CD4-positive, alpha-beta T cell treated with Interleukin-4 for 1 hour (primary cell): Measurements from ENCODE around the gene YKT6.

Experiments used
- DNase-seq, 2 donors: peaks; one replicate each; pipeline ENCODE4 v3.0.0-alpha.2; 2020 to 2022

The YKT6 gene

DNA sequence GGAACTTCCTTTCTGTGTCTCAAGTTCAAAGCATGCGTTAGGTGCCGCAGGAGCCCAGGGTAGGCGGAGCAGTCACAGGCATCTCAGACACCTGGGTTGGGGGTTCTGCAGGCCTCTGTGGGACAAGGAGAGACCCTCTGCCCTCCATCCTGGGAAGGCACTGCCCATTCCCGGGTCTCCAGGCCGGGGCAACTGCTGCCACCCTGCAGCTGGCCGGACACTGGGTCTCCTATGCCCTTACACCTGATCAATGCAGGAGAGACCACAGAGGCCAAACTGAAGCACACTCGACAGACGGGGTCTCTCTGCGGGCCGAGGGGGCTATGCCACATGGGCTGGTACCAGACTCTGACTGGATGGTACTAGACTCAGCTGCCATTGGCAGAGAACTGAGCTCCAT, 36.9 kb downstream of the YKT6 start:
- DNase-seq = no peak

DNA sequence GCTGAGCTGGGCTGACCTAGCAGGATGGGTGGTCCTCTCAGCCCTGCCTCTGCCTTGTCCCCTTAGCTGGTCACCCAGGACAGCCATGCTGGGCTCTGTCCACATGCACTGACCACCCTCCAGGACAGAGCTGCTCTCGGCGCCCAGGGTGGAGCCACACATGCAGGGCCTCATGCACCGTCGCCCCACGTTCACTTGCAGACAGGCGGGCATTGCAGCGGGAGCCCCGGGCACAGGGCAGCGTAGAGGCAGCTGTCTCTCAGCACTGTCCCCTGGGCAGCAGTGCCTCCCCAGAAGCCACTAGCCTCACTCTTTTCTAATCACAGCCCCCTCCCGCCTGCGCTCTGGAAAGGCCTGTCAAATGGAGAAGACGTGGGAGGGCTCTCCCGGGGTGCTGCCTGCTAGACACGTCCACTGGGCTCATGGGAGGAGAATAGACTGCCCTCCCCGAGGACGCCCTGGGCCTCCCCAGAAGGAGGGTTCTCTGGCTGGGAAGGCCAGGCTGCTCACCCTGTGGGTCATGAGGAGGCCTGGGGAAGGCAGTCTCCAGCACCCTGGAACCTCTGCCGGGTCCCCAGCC, 37.4 kb downstream of the YKT6 start:
- no peak for DNase-seq

DNA sequence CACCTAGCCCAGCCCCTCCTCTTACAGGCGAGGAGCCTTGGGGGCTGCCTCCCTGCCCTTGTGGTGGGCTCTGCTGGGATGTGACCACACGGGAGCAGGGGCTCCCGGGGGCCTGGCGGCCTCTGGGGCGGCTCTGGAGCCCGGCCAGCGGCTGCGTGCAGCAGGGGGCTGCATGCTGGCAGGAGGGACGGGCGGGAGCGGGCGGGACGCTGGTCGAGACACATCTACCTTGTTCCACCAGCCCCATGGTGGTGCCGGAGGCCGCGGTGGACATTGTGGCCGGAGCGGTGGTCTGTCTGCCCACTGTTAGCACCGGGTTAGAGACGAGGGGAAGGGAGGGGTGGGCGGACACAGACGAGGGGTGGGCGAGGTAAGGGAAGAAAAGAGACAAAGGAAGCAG, 38.6 kb downstream of the YKT6 start:
- DNase-seq = no peak

DNA sequence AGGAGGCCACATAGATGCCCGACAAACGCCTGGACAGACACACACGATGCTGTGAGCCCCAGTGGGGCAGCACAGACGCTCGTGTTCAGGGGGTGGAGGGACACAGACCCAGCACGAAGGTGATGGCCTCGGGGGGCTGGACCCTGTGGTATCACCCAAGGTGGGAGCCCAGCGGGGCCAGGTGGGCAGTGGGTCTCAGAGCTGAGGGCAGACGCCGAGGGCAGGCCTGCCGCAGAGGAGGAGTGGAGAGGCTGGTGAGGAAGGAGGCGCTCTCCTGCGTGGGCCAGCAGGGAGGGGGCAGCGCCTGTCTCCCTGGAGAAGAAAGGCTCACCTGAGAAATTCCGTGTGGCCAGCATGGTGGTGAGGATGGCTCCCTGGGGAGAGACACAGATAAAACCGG, 39.6 kb downstream of the YKT6 start:
- DNase-seq = no peak

DNA sequence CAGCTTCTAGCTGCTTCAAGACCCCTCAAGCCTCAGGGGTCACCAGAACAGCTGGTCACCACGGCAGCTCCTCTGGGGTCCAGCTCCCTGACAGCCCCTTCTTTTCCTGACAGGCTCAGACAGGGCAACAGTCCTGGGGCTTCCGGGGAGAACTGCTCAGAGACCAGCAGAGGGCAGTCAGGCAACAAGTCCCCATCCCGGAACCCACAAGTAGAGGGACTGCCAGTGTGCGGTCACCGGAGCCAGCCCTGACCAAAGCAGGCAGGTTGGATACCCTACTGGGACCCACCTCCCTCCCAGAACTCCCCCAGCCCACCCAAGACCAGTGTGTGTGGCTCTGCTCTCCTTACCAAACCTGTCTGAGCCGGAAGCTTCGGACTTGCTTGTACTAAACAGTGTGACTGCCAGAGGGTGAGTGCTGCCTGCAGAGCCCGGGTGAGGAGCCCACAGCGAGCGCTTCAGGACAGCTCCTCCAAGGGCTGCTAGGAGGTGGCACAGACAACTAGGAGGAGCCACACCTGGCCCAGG, 40.3 kb downstream of the YKT6 start:
- DNase-seq = peak; percentile 66 to 68

DNA sequence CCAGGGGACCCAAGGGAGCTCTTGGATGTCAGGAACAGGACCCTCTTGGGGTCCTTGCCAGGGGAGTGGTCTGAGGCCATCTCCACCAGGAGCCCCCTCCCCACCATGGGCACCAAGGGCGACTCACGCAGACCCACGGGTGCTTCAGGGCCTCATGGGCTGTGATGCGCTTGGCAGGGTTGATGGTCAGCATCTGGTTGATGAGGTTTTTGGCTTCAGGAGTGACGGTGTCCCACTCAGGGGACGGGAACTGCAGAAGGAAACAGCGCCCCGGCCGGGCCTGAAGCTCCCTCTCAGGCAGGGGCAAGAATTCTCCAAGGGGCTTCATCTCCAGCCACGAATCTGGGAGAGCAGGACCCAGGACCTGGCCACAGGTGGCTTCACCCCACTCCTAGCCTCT, 41.3 kb downstream of the YKT6 start:
- DNase-seq = no peak

DNA sequence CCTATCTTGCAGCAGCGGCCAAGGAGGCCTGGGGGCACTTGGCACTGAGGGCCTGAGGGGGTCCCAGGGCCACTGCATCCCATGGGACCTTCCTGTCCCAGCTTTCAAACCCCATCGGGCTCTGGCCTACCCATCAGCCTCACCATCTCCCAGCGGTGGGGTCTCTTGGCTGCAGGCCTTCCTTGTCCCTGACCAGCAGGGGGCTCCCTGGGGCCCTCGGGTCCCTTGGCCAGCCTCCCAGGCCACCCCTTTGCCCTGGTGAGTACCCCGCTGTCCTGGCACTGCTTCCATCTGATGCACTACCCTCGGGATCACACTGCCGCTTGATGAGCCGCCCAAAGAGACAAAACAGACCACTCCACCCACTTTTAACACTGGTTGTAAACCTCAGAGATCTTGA, 43.5 kb downstream of the YKT6 start:
- DNase-seq = peak; percentile 9 to 16

DNA sequence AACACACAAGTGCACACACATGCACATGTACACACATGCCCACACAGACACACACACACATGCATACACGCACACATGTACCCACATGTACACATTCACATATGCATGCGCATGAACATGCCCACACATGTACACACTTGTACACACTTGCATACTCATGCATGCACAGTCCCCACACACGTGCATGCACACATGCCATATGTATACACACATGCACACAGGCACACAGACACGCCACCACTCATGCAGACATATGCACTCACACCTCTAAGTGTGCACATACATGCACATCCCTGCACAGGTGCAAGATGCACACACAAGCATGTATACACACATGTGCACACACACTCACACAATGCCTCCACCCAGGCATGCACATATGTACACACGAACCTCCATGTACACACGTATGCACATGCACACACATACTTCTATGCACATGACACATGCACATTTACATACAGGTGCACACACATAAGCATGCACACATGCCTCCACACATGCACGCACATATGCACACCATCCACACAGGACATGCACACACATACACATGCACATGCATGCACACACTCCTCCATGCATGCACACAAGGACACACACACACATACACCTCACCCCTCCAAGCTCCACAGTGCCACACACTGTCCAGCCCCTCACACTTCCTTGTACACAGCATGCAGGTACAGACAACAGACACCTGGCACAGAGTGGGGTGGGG, 45.8 kb downstream of the YKT6 start:
- DNase-seq = no peak

DNA sequence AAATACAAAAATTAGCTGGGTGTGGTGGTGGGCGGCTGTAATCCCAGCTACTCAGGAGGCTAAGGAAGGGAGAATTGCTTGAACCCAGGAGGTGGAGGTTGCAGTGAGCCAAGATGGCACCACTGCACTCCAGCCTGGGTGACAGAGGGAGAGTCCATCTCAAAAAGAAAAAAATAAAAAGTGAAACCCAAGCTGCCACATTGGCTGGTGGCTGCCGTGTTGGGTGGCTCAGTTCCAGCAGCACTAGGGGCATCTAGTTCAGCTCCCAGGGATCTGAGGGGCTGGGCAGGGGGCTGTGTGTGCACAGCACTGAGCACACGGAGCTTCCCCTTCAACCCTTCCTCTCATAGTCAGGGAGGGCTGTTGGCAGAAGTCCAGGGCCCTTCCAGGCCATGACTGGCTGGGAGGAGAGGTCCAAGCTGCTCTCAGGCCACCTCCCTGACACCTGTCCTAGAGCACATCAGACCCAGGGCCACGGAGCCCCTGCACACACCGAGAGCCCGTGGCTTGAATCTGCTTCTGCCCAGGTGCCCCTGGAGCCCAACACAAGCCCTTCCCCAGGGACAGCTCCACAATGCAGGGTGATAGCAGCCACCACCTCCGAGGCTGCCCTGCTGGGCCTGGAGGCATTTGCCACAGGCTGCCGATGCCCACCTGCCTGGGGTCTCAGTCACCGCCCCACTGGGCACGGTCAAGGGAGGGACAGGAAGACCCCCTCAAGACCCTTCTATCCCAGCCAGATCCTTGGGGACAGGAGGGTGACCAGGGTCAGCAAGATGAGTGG, 47.3 kb downstream of the YKT6 start:
- DNase-seq = no peak

DNA sequence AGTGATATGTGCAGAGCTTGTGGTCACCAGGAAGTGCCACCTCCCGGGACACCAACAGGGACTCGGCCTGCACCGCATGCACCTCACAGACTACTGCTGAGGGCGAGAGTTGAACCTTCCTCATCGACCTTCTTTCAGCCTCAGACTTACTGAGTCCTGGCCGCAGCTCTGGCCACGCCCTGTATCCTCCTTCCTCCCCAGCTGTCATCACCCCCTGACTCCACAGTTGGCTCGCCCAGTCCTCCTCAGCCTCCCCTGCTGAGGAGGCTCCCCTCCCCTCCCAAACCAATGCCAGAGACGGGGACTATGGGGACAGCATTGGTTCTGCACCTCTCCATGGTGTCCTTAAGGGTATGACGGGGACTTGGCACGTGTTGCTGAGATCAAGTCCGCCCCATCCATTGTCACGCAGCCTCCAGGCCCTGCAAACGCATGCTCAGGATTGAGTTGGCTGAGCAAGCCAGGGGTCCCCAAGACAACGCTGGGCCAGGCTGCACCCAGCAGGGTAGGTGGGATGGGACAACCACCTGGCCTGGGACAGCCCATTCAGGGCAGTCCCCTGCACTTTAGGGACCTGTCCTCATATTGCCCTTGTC, 49.0 kb downstream of the YKT6 start:
- DNase-seq = no peak

DNA sequence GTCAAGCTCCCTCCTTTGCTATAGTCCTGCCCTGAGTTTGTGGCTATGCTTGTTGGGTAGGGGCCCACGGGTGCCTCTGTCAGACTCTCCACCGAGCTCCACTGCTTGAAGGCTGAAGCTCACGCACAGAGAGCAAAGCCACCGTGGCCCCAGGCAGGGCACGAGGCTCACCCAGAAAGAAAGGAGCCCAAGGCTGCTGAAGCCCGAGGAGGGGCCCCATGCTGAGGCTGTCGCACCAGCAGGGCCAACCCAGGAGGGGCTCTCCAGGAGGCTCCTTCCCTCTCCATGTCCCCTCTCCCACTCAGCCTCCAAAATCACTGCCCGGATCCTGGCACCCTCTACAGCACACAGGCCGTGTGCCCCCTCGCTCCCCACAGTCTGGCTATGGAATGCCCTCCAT, 50.5 kb downstream of the YKT6 start:
- DNase-seq = no peak

DNA sequence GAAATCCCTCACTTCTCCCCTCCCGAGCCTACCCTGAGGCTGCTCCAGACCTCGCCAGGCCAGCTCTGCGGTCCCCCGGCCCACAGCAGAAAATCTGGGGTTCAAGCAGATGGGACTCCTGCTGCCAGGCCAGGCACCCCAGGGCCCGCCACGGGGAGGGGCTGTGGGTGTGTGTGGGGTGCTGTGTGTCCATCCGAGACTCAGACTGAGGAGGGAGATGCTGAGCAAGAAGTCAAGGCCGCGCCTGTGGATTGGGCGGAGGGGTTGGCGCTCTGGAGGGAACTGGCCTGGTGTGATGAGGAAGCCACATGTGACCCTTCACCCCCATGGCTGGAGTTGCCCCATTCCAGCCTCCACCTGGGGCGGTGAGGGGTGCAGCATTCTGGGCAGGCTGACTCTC, 51.1 kb downstream of the YKT6 start:
- no peak for DNase-seq

DNA sequence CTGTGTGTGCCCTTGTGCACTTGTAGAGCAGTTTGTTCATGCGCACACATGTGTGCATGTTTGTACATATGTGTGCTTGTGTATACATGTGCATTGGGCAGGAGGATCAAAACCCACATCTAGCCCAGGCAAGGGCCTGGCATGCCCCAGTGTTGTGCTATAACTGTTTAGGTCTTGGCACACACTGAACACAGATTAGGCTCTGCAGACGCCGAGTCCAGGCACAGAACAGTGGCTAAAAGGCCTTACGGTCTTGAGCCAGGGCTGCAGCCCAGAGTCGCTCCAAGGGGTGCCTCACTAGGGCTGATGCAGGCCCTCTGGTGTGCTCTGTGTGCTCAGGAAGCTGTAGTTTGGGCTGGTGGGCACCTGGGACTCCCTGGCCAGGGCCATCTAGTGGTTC, 55.7 kb downstream of the YKT6 start:
- DNase-seq = no peak

DNA sequence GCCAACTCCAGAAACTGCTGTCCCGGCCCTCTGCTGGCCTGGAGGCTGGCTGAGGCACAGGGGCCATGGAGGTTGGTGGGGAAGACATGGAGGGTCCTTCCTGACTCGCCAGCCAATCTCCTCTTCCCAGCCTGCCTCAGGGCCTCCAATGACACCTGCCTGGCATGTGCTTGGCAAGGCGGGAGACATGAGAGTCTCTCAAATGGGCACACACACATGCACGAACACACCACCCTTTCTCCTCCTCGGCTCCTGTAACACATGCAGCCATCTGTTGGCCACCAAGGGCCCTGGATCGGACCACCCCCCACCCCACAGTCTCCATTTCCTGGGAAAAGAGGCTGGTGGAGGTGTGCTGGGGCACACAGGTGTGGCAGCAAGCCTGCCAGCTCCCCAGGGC, 56.4 kb downstream of the YKT6 start:
- DNase-seq = no peak

DNA sequence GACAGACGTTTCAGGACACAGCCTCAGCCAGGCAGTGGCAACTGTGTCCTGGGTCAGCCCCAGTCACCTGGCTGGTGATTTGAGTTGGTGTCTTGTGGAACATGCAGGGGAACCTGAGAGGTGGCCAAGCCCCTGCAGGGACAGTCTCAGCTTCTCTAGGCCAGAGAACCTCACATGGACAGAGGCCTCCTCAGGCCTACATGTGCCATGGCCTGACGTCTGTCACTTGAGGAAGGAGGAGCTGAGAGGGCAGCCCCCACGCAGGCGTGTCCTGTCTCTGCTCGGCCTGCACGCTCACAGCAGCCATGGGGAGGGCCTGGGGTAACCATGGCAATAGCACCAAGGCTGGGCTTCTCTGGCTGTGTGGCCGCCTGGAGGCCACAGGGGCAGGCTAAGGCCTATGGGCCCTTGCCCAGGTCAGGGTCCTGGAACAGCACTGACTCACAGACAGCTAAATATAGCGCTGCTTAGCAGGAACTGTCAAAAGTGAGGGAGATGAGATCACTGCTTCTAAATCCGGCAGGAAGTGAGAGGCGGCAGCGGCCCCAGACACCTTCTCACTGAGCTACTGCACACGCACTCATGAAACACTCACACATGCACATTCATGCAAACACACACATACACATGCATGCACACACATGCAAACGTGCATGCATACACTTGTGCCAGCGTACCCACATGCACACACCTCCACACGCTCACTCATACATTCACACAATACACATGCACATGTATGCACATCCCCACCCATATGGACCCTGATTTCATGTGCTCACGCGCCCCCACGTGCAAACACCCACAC, 57.0 kb downstream of the YKT6 start:
- DNase-seq = peak; percentile 76 to 81

DNA sequence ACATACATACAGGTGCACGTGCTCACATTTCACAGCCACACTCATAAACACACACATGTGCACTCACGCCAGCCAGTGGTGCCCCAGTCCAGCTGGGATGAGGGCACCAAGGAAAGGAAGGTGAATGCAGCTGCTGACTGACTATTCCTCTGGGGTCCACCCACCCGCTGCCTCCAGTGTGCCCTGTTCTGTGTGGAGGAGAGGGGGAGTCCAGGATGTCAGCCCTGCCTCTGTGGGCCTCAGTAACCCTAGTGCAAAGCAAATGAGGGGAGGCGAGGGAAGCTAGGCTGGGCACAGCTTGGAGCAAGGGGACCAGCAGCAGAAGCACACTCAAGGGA, 57.6 kb downstream of the YKT6 start:
- no peak for DNase-seq

DNA sequence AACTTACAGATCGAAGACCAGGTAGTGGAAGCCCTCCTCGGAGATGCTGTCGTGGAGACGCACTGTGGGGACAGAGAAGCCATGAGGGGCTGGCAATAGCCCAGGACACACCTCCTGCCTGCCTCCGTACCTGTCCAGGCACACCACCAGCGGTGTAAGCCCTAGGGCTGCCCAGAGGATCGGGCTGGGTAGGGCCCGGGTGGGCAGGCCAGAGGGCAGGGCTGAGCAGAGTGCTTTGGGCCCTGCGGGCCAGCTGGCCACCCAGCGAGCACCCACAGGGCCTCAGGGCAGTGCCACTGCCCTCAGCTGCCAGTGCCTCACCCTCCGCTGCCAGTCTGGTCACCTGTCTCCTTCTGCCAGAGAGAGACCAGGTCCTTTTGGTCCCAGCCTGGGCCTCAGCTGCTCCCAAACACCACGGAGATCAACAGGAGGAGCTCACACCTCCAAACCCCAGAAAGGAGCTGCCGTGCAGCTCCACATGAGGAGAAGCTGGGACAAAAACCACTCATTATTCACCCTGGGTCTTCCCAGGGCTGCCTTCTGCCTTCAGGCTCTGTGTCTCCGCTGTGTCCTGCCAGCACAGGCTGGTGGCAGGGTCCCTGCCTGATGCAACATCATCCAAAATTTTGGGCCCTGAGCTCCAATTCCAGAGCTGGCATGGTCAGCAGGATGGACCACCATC, 58.2 kb downstream of the YKT6 start:
- DNase-seq = no peak

DNA sequence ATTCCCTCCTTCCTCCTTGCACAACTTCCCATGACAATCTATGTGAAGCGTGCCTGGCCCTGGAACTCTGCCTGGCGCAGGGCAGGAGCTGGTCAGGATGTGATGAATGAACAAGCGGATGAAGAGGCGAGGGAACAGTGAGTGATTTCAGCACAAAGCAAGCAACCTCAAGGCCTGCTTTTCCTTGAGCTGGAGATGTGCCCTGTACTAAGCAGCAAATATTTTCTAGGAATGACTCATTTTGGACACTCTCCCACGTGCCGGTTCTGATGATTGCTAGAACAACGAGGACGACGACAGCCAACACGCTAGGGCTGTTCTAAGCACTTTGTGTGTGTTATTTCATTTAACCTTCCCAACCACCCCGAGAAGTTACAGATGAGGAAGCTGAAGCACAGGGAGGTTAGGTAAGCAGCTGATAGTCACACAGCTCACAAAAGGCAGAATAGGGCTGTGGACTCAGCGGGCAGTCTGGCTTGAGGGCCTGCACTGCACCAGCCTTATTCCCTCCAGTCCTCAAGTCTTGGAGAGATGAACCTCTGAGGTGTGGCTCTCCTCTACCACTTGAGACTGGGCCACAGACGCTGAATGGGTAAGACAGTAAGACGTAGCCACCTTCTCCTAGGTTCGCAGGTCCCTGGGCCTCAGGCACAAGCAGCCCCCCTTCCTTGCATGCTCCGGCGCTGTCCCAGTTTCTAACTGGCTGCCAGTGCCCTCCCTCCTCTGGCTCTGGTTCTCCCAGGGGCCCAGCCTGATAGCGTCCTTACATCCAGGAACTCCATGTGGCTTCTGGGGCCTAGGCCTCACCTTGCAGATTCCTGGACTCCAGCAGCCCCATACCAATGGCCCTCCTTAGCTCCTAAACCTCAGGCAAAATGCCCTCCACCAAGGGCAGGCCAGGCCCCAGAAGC, 59.0 kb downstream of the YKT6 start:
- DNase-seq = no peak

DNA sequence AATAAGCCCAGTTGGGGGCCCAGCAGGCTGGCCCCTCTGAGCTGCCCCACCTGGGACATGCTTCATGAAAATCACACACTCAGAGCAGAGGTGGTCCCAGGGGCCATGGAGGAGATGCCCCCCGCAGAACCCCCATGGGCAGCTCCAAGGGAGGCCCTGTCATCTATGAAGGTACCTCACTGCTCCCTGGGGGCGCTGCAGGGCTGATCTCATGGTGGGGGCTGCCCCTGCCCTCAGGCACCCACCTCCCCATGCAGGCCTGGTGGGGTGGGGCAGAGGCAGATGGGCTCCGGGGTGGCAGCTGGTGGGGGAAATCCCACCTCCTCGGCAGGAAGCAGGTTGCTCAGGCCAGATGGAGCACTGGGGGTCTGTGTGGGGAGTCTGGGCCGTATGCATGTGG, 60.5 kb downstream of the YKT6 start:
- DNase-seq = no peak

DNA sequence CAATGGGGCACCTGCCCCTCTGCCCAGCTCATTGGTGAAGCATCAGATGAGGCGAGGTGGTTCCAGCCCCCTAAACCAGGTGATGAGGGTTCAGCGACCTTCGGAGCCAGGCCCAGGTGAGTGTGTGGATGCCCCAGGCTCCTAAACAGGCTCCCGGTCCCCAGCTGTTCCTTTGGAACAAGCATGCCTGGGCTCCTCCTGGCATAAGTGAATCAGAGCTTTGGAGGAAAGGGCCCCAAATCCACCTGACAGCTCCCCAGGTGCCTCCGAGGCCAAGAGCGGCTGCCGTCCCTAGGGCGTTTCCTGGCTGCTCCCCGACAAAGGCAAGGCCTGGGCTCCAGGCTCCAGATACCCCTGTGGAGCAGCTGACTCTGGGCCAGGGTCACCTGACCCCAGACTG, 61.3 kb downstream of the YKT6 start:
- DNase-seq = no peak
